Activated effector memory CD4-positive, alpha-beta T cell treated with anti-CD3 and anti-CD28 coated beads, Interleukin-2, amount 50 U/mL, for 16 hours (primary cell): ENCODE results near the gene SHFL.

Experiments used
- DNase-seq: peaks from one replicate; pipeline ENCODE4 v3.0.0-alpha.2; 2020

Gene SHFL

GRCh38 chr19:10088949-10089554 lies 2.9 kb downstream of the SHFL start:
- DNase-seq = no peak

DNA sequence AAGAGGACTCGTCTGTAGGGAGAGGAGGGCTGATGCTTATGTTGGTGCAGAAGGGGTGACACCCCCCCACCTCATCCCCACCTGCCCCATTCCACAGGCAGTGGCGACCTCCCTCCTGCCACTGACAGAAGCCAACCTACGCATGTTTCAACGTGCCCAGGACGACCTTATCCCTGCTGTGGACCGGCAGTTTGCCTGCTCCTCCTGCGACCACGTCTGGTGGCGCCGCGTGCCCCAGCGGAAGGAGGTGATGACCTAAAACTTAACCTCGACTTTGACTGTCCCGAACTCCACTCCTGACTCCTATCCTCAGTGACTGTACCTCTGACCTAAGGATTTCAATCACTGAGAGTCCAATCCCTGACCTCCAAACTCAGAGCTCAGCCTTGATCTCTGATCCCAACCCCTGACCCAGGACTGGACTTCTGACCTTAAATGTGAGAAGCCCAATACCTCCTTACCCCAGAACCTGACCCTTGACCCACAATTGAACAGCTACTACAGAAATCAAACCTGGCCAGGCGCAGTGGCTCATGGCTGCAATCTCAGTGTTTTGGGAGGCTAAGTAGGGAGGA lies 3.8 kb downstream of the SHFL start:
- DNase-seq = no peak

DNA sequence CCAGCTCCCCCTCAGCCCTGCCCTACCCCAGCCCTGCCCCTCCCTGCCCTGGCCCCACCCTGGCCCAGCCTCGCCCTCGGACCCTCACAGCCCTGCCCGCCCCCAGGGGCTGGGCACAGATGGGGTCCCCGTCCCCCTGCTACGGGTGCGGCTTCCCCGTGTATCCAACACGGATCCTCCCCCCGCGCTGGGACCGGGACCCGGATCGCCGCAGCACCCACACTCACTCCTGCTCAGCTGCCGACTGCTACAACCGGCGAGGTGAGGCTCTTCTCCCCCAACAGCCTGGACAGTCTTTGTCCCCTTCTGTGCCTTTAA lies 5.2 kb downstream of the SHFL start:
- DNase-seq = no peak

GRCh38 chr19:10091895-10092641 lies 6.0 kb downstream of the SHFL start:
- no peak for DNase-seq

DNA sequence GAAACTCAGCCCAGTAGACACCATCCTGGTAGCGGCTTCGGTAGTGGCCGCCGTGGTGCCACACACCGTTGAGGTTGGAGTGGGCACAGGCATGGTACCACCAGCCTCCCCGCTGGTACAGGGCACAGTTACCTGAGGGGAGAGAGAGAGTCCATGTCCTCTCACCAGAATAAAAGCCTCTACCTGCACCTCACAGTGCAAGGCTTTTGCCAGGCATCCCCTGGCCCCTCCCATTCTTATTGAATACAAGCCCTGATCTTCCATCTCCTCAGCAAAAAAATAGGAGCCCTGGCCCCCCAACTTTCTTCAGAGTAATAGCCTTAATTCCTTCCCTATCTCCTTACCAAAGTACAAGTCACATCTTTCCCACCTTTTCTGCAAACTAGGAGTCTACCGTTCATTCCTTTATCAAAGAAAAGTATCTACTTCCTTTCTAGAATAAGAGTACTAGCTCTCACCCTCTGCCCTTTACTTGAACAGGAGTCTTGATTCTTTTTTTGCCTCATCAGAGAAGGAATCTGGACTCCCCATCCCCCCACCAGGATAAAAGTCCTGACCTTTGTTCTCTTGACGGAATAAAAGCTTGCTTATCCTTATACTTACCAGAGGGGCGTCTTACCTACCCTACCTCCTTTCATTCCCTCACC lies 6.7 kb downstream of the SHFL start:
- no peak for DNase-seq

DNA sequence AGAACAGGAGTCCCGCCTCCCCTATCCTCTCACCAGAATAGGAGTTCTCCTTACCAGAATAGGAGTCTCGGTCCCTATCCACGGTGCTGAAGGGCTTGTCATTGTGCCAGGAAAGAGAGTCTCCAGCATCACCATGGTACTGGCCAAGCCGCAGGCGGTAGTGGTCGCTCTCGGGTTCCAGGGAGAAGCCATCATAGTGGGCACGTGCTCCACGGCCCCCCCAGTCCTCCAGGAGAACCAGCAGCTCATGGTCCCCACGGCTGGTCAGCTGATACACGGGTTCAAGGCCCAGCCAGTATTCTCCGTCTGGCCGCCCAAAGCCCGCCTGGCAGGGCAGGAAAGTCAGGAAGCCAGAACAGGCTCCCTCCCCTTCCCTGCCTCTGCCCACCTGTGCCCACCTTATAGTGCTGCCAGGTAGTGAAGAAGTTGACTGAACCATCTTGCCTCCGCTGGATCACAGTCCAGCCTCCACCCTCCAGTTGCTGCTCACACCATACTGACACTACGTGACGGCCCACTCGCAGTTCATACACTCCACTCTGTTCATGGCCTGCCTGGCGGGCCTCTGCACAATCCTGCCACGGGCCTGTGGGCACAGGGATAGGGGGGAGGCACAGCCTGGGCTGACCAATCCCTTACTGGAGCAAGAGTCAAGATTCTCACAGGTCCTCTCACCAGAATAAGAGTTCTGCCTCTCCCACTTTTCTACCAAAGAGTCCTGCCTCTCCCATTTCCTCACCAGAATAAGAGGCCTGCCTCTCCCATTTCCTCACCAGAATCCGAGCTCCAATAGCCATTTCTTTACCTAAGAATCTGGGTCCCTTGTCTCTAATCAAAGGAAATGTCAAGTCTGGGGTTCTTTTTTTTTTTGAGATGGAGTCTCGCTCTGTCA lies 7.4 kb downstream of the SHFL start:
- DNase-seq = no peak

GRCh38 chr19:10095622-10095947 lies 9.5 kb downstream of the SHFL start:
- DNase-seq = no peak

GRCh38 chr19:10095948-10096614 lies 10.0 kb downstream of the SHFL start:
- DNase-seq = peak; percentile 96

GRCh38 chr19:10096615-10096963 lies 10.5 kb downstream of the SHFL start:
- DNase-seq = no peak

GRCh38 chr19:10100163-10100785 lies 14.2 kb downstream of the SHFL start:
- no peak for DNase-seq

DNA sequence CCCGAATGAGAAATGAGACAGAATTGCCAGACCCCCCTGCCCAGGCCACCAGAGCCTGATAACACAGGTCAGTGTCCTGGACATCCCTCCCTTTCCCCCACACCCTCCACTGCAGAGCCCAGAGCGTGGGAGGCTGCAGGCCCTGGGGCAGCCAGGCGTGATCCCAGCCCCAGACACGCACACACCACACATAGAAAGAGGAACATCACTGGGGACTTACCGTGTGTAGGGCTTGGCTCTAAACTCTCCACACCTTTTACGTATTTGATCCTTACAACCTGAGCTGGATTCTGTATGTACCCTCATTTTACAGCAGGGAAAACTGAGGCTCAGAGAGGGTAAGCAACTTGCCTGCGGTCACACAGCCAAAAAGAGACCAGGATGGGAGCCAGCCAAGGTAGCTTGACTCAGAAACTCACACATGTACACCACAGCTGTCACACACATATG lies 16.7 kb downstream of the SHFL start:
- no peak for DNase-seq

DNA sequence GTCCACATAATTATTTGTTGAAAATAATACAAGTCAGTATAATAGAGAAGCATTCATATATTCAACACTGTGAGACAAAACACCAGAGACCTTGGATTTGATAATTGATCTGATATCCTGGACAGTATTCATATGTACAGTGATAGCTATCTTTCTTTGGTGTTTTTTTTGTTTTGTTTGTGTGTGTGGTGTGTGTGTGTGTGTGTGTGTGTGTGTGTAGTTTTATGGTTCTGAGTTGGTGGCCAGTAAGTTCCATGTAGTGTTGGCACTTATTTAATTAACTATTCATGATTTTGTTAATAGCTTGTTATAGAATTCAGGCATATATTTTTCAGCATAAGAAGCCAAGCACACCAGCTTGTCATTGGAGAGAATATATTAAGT lies 18.0 kb downstream of the SHFL start:
- DNase-seq = no peak

DNA sequence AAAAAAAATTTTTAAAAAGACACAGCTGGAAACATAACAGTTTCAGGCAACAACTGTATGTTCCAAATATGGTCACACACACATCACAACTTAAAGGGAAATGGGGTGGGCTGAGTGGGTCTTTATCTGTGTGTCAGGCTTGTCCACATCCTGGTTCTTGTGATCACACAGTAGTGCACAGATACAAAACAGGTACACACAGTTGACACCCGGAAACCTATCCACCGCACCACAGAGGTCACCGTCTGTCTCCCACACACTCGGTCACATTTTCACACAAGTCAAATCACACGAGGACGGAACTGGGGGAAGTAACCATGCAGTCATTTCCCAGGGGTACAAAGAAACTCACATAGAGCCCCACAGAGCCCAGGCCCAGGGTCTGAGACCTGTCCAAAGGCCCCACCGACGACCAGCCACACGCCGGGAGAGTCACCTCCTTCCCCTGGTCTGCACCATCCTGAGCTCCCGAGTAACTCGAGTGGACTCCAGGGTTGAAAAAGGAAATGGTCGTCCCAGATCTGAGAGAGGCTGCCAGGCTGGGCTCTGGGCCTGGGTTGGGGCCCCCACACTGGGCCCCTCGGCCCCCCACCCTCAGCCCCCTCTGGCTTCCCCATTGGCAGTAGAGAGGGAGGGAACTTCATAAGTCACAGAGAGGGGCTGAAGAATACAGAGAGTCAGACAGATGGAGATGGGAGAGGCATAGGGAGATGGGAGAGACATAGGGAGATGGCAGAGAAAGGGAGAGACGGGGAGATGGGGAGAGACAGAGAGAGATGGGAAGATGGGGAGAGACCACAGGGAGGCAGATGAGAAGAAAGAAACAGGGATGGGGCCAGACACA lies 18.8 kb downstream of the SHFL start:
- peak; percentile 90 for DNase-seq

DNA sequence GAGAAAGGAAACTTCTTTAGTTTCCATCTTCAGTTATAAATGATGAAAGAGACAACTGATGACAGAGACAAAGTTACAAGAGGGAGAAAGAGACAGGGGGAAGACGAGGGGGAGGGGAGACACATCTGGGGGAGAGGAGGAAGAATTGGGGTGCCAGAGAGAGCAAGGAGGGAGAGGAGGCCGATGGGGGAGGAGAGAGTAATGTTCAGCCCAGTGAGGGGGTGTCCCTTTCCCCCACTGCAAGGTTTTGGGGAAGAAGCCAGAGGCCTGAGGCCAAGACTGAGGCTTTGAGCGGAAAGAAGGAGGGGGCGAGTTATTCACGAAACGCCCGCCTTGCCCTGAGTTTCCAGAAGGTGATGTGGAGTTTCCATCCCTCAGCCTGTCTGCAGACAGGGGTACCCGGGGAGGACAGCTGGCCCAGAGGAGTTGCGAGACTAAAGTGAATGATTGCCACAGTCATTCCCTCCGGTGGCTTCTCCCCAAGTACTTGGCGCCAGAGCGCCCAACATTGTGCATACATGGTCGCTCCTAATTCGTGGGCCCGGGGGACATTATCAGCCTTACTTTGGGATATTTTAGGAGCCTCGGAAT lies 19.5 kb downstream of the SHFL start:
- peak; percentile 92 for DNase-seq

GRCh38 chr19:10106100-10106936 lies 20.2 kb downstream of the SHFL start, which contains the start of gene PPAN:
TSS of gene PPAN (plus strand) at chr19:10106362. CDS start at chr19:10106395, 33 bp downstream.
- DNase-seq = peak; percentile 98

- DNase-seq = no peak
Measured at GRCh38 chr19:10107254-10107653, 21.1 kb downstream of the SHFL start.

- no peak for DNase-seq
Measured at GRCh38 chr19:10107817-10108367, 21.8 kb downstream of the SHFL start.

DNA sequence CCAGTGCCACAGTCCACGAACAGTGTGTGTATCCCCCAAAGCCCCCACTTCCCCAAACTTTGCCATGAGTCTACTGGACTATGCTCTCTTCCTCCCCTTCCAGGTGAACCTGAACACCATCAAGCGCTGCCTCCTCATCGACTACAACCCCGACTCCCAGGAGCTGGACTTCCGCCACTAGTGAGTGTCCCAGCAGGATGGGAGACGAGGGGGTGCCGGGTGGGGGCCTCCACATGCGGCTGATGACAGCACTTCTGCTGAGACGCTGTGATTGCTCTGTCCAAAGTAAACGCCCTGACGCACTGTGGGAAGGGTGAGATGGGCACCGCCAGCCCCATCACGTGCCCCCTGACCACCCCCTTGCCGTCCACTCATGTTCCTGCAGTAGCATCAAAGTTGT lies 23.4 kb downstream of the SHFL start:
- DNase-seq = no peak
